Measurements from ENCODE around the gene VAV2.

DNA sequence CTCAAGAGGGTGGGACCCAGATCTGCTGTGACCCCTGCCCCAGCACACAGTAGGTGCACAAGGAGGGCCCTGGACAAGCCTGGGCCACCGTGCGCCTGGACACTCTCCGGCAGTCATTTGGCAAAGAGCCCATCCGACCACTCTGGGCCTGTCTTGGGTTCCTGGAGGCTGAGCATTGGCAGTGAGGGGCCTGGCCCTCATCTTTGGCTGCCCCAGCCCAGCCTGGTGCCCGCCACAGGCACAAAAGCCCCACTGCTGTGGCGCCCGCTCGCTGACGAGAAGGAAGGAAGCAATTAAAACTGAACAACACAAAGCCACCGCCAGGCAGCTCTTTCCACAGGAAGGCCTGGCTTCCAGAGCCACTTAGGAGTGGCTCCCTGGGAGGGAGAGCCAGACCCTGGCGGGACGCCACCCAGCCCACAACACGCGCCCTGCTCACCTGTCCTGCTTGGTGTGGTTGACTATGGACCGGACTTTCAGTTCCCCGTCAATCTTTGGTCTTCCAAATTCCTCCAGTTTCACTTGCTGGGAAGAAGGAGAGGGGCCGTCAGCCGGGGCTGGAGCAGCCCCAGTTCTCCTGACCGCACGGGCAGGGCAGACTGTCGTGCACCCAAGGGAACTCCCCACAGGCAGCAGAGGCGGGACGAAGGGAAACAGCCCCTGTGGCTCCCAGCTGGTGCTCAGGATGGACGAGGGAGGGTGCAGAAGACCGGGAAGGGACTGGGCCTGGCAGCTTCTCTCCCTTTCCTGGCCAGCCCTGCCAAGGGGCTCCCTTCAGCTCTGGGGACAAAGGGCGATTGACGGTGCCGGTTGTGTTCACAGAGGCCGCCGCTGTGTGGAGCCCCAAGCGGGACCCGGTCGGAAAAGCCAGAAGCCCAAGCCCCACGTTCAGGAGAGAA is 203.1 kb downstream of the VAV2 start:
- TF ChIP-seq, protein P1, sequence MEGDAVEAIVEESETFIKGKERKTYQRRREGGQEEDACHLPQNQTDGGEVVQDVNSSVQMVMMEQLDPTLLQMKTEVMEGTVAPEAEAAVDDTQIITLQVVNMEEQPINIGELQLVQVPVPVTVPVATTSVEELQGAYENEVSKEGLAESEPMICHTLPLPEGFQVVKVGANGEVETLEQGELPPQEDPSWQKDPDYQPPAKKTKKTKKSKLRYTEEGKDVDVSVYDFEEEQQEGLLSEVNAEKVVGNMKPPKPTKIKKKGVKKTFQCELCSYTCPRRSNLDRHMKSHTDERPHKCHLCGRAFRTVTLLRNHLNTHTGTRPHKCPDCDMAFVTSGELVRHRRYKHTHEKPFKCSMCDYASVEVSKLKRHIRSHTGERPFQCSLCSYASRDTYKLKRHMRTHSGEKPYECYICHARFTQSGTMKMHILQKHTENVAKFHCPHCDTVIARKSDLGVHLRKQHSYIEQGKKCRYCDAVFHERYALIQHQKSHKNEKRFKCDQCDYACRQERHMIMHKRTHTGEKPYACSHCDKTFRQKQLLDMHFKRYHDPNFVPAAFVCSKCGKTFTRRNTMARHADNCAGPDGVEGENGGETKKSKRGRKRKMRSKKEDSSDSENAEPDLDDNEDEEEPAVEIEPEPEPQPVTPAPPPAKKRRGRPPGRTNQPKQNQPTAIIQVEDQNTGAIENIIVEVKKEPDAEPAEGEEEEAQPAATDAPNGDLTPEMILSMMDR (IDR thresholded peaks at IDR 0.05), result no peak
- TF ChIP-seq POLR2AphosphoS5 (IDR thresholded peaks at IDR 0.05), result peak in 1 of 2 donors; percentile 34
- TF ChIP-seq POLR2A (IDR thresholded peaks at IDR 0.05; ENCODE audit: low read depth), result no peak
- TF ChIP-seq EP300 (IDR thresholded peaks at IDR 0.05), result no peak

All from esophagus muscularis mucosa (tissue), 4 donors.